Brain pericyte (primary cell): ENCODE data around the gene ZNF597.

ENCODE experiments used
- DNase-seq: peaks from one replicate; pipeline ENCODE4 v3.0.0-alpha.2; 2012; ENCODE audit warnings: low read depth, low spot score

Gene ZNF597

GRCh38 chr16:3454631-3455147 lies 11.4 kb upstream of the ZNF597 start:
- no peak for DNase-seq

DNA sequence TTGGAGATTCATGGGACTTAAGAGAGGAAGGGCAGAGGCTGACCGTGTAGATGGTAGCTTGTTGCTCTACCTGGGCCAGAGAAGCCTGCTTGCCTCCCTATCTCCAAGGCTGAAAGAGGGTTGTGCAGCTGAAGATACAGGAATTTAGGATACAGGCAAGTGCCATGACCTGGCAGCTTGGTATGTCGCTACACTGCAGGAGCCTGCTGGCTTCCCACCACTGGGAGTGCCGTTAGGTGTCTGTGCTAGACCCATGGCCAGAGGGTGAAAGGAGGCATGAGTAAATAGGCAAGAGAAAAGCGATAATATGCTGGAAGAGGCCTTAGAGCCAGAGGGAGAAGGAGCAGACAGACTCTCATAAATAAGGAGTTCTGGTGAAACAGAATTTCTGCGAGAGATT lies 10.8 kb upstream of the ZNF597 start:
- DNase-seq, result no peak

DNA sequence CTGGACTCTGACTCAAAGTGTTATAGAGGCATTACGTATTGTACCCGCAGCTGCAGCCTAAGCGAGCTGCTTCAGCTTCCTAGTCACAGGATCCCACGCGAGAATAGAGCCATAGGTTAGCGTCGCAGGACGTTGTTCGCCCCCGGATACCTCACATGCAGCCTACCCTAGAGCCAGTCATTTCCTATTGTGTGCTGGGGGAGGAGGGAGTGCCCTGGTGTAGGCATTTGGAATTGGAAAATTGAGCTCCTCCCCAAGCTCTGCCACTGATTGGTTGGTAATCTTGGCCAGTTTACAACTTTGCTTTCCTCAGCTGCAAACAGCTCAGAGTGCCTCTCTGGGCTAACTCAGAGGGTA lies 706 bp upstream of the ZNF597 start:
- no peak for DNase-seq

DNA sequence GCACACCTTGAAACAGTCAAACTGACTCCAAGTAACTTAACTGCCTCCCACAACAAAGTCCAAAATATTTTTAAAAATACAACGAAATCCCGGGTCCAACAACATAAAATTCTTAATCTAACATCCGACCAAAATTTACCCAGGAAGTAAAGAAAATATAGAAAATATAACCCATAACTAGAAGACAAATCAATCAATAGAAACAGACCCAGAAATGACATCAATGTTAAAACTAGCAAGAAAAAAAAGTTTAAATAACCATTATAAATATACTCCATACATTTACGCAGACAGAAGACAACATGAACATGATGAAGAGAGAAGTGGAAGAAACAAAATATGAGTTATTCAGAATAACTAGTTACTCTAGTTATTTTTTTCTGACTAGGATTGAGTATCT lies 3.7 kb downstream of the ZNF597 start:
- DNase-seq, result no peak

DNA sequence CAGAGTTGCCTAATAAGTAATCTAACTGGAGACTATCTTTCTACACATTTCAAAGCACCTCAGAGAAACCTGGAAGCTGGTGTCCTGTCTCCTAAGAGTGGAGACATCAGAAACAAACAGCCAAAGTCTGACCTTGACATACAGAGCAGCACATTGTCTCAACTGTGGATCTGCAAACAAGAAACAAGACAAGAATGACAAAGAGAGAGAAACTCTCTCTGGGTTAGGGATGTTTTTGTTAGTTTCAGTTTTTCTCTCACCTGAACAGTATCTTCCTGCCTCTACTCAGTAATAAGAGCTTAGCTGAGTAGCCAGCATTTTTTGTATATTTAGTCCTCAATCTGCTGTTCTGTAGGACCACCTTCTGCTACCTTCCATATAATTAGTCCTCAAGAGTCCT lies 8.9 kb downstream of the ZNF597 start:
- DNase-seq, result no peak

DNA sequence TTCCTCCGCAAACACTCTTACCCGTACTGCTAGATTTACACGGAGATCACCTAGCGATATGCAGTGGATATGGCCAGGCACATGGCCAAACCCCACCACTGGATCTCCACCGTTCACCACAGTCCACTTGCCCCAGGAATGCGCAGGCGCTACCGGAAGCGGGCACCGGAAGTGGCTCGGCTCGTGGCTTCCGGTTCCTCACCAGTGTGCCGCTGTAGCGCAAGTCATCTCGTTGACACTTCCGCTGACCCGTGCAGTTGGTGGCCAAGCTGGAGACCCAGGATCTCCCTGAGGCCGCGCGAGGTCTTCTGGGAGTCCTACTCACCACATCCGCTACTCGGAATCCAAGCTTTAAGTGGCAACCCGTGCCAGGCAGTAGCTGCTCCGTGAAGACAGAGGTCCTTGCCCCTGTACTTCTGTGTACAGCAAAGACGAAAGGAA lies 11.5 kb downstream of the ZNF597 start:
- no peak for DNase-seq

DNA sequence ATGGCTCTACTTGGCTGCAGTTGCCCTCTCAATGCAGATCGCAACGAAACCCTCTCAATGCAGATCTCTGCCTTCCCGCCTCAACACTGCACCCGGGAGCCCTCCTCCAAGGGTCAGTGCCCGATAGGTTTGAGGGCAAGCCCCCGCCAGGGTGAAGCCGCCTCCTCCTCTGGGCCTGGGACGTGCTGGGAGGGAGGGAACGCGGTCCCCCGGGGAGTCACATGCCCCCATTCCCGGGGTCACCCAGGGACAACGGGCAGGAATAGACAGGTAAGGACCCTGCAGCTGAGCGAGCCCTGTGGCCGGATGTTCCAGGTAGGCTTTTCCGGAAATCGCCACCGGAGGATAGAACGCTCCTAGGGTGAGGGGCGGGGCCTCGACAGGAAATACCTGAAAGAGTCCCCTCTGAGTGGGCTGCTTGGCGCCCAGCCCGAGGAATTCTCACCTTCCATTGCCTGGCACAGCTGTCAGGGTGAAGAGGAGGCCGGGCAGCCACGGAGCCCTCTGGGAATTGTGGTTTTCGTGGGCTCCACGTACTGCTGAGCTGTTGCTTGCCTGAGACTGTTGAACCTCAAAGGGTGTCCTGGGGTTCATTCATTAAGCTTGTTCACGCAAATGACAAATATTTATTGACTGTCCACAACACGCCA lies 29.4 kb downstream of the ZNF597 start:
- no peak for DNase-seq

DNA sequence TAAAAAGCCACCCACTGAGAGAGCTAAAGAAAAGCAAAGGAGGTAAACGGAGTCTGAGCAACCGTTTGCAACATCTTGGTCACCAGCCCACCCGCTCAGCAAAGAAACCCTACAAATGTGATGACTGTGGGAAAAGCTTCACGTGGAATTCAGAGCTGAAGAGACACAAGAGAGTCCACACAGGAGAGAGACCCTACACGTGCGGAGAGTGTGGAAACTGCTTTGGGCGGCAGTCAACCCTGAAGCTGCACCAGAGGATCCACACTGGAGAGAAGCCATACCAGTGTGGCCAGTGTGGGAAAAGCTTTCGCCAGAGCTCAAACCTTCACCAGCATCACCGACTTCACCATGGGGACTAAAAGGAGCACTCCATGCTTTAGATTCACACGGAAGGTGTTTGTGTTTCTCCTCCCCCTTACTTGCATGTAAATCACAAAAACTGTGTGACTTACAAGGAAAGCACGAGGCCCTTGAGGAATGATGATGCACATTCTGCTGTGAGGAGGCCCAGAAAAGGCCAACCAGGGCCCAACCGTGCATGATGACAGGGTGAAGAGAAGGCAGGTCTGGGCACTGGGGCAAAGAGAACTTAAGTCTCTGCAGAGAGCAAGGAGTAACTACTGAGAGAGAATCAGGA lies 34.6 kb downstream of the ZNF597 start:
- no peak for DNase-seq

GRCh38 chr16:3401719-3402397 lies 41.4 kb downstream of the ZNF597 start:
- DNase-seq, result no peak

DNA sequence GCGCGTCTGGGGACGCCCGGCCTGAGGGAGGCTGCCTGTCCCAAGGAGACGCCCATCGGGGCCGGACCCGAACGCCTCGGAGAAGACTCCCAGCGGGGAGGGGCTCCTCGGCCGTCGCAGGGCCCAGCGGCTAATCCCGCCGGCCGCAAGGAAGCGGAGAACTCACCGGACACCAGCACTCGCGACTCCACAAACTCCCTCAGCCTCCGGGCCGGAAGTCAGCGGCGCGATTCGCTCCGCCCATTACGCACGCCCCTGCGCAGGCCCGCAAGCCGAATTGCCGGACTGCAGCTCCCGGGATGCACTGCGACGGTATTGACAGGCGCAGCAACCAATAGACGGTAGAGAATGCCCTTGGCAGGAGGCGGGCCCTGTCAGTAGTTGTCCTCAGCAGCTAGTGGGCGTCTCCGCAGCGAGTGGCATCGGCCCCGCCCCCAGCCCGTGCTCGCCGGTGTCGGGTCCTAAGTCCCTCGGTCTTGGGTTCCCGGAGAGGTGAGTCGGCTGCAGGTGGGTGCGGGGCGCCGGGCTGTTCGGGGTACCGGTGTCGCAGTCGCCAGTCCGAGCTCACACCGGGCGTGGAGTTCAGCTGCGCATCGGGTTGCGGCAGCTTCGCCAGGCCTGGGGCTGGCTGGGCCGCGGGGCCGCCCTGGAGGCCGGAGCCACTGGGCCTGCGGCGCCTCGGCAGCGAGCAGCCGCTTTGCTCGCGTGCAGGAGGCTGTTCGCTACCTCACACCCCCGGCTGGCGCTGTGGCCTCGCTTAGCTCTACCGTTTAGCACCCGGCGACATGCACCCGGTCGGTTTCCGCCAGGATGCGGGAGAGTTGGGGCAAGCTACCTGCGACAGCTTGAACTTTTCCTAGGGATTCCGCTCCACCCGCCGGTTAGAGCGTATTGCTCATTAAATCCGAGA lies 42.3 kb downstream of the ZNF597 start, which contains the start of the genes ZNF174 and ZSCAN32:
ZNF174 (plus strand) TSS at position 437 of the 910 bp plus-strand sequence. CDS start 790 bp downstream, outside the sequence.
ZSCAN32 (minus strand) TSS at position 226 of the 910 bp plus-strand sequence. CDS start 3,447 bp downstream, outside the sequence.
- DNase-seq, result peak; percentile 96

- DNase-seq, result no peak
Observed at GRCh38 chr16:3400446-3400778, 42.9 kb downstream of the ZNF597 start.

GRCh38 chr16:3389663-3390338 lies 53.5 kb downstream of the ZNF597 start:
- no peak for DNase-seq

DNA sequence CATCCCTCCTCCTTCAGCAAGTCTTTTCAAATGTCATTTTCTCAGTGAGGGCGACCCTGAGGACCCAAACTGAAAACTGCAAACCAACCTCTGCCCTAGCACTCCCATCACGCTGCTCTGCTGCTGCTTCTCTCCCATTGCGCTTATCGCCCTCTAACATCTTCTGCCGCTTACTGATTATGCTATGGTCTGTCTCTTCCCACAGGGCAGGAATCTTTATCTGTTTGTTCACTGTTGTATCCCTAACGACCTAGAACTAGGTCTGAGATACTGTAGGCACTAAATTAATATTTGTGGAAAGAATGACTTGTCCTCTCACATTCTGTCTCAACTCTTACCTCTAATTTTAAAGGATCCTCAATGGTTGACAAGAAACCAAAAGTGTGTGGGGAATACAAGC lies 55.0 kb downstream of the ZNF597 start:
- DNase-seq, result no peak

DNA sequence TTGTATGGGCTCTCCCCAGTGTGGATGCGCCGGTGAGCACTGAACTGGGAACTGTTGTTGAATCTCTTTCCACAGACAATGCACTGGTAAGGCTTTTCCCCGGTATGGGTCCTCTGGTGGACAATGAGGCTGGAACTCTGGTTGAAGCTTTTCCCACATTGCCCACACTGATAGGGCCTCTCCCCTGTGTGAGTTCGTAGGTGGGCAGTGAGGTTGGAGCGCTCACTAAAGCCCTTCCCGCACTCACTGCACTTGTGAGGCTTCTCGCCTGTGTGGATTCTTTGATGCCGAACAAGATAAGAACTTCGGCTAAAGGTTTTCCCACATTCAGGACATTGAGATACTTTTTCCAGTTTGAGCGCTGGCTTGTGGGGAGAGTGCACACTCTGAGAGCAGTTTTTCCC lies 60.3 kb downstream of the ZNF597 start:
- no peak for DNase-seq
